Muscle layer of colon (tissue), 2 donors: Measurements from ENCODE around the gene NKX2-1.
A peak's percentile ranks its signal among the peaks of the same experiment; 100 is the strongest.

Experiments used
- H3K27ac ChIP-seq: one replicate; pipeline ENCODE4 v1.7.0; 2013; ENCODE audit warnings: low read depth, mild to moderate bottlenecking, low read length, moderate library complexity
- H3K27me3 ChIP-seq, 2 donors: one replicate each; pipeline ENCODE4 v1.7.0; 2013; ENCODE audit warnings: low read length in 2 of 2, mild to moderate bottlenecking in 2 of 2; ENCODE audit not compliant: insufficient read depth in 2 of 2, control insufficient read depth in 1 of 2
- H3K36me3 ChIP-seq: one replicate; pipeline ENCODE4 v1.7.0; 2013; ENCODE audit warnings: mild to moderate bottlenecking, low read length; ENCODE audit not compliant: insufficient read depth
- H3K4me1 ChIP-seq: one replicate; pipeline ENCODE4 v1.7.0; 2013; ENCODE audit warnings: mild to moderate bottlenecking, low read length; ENCODE audit not compliant: insufficient read depth
- H3K4me3 ChIP-seq, 2 donors: one replicate each; pipeline ENCODE4 v1.7.0; 2013; ENCODE audit warnings: low read length in 2 of 2, low read depth in 1 of 2, mild to moderate bottlenecking in 1 of 2, moderate library complexity in 1 of 2
- H3K9ac ChIP-seq: one replicate; pipeline ENCODE4 v1.7.0; 2013; ENCODE audit warnings: low read length
- H3K9me3 ChIP-seq: one replicate; pipeline ENCODE4 v1.7.0; 2013; ENCODE audit warnings: mild to moderate bottlenecking, low read length
- donor health status: abdominal sarcoma.
- donor health status: Adenocarcinoma of cecum.

NKX2-1 gene

GRCh38 chr14:36524220-36524837, 4.3 kb upstream of the NKX2-1 start:
- Histone ChIP-seq H3K9ac (no peak overlapping the region), H3K9me3 (no peaks in the 10 kb centered on the region), H3K36me3 (no peaks in the 10 kb centered on the region), H3K4me1 (peaks cover 11% of the 10 kb centered on the region), H3K4me3 (no peak overlapping the region), H3K27me3 (peaks cover 64 to 82% of the 10 kb centered on the region in 2 donors), H3K27ac (no peak overlapping the region)

GRCh38 chr14:36522972-36523715, 3.1 kb upstream of the NKX2-1 start:
- Histone ChIP-seq H3K36me3 (no peaks in the 10 kb centered on the region), H3K9ac (no peak overlapping the region), H3K9me3 (no peaks in the 10 kb centered on the region), H3K27me3 (peaks cover 68 to 94% of the 10 kb centered on the region in 2 donors), H3K4me3 (no peak overlapping the region), H3K27ac (no peak overlapping the region), H3K4me1 (peaks cover 12% of the 10 kb centered on the region)

DNA sequence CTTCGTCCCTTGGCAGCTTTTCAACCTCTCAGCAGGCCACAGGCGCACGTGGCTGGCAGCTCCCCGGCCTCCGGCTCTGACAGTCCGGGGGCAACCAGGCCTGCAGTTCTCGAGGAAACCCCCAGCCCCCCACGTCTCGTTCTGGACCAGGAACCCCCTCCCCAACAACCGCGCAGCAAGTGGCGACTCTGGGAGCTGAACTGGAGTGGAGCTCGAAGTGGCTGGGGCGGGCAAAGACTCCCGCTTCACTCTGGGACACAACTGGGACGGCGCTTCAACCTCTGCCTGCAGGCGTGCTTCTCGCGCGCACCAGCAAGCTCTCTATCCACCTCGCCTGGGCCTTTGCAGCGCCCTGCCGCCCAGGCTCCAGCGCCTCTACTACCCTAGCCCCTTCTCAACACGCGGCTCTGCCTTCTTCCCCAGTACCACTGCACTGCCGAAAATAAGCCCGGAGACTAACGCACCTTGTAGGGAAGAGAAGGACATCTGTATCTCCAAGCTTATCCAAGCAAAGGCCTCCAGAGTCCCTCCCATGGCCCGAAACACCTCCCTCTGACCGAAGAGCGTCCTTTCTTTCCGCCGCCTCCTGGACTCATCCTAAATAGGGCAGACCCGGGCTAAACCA, 2.4 kb upstream of the NKX2-1 start:
- Histone ChIP-seq H3K36me3 (no peaks in the 10 kb centered on the region), H3K27me3 (peaks cover 66 to 100% of the 10 kb centered on the region in 2 donors), H3K27ac (no peak overlapping the region), H3K9me3 (no peaks in the 10 kb centered on the region), H3K4me3 (no peak overlapping the region), H3K4me1 (peaks cover 12% of the 10 kb centered on the region), H3K9ac (no peak overlapping the region)

GRCh38 chr14:36521598-36522345, 1.7 kb upstream of the NKX2-1 start:
- H3K9ac ChIP-seq, result no peak overlapping the region
- H3K4me3 ChIP-seq, result no peak overlapping the region
- no peaks in the 10 kb centered on the region for H3K36me3 ChIP-seq
- no peaks in the 10 kb centered on the region for H3K9me3 ChIP-seq
- peaks cover 12% of the 10 kb centered on the region for H3K4me1 ChIP-seq
- peaks cover 65 to 98% of the 10 kb centered on the region in 2 donors for H3K27me3 ChIP-seq
- H3K27ac ChIP-seq, result no peak overlapping the region

DNA sequence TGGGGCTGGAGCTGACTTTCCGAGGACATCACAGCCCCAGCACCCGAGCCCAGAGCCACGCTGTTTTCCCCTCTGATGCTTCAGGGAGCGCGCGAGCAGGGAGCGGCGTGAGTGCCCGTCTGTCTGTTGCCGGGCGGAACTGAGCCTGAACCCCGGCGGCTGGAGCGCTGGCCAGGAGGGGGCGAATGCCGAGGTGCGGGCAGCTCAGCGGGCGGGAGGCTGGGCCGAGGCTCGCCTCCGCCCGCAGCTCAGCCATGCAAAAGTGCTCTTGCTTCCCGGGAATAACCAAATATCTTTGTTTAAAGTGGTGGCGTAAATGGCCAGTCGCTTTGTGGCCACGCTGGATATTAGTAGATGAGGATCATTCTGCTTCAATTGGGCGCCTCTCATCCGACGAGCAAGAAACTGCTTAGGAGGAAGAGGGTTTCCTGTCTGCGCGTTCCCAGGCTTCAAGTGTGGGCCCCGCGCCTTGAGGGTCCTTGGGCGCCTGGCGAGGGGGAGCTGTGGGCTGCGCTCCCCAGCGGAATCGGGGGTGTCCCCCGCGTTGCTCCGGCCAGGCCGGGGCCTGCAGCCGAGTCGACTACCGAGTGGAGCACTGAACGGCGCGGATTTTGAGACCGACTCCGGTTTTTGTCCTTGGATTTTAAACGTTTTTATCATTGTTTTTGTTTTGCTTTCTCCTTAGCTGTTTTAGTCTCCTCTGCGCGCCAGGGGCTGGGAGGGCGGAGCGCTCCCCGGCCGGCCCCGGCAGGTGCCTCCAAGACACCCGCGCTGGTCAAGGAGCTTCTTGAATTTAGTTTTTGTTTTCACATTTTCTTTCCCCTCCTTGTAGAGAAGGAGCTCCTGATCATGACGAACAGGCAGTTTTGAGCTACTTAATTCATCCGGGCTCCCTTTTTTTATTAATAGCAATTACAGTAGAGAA, 831 bp upstream of the NKX2-1 start:
- Histone ChIP-seq H3K9me3 (no peaks in the 10 kb centered on the region), H3K36me3 (no peaks in the 10 kb centered on the region), H3K9ac (no peak overlapping the region), H3K27ac (no peak overlapping the region), H3K4me1 (peaks cover 12% of the 10 kb centered on the region), H3K27me3 (peaks cover 65 to 98% of the 10 kb centered on the region in 2 donors), H3K4me3 (peak overlapping the region in 1 of 2 donors; percentile 32)

DNA sequence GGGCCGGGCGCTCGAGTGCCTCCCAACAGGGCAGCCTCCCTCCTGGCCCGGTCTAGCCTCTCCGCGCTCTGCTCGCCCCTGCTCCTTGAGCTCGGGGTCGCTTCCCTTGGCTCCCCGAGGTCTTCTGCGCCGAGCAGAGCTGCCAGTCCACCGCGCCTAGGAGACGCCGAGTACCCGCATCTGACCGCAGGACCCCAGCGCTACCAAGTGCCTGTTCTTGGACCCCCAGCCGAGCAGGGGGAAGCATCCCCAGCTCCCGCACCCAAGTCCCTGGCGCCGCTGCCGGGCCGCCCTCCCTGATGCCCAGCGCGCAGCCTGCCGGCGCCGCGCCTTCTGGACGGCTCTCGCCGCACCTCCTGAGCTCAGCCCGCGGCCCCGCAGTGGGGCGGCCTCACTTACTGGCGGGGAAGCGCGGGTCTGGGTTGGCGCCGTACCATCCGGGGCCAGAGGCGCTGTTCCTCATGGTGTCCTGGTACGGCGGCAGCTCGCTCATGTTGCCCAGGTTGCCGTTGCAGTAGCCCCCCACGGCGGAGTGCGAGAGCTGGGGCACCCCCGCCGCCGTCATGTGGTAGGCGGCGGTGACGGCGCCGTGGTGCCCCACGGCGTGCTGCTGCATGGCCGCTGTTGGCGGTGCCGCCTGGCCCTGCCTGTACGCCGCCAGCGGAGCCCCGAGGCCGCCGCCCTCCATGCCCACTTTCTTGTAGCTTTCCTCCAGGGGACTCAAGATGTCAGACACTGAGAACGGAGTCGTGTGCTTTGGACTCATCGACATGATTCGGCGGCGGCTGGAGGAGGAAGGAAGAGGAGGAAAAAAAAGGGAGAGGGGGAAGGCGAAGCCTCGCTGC, 1.2 kb downstream of the NKX2-1 start:
- H3K36me3 ChIP-seq, result no peaks in the 10 kb centered on the region
- H3K4me3 ChIP-seq, result peak overlapping the region in 1 of 2 donors; percentile 43
- peaks cover 12% of the 10 kb centered on the region for H3K4me1 ChIP-seq
- peaks cover 66 to 98% of the 10 kb centered on the region in 2 donors for H3K27me3 ChIP-seq
- H3K27ac ChIP-seq, result no peak overlapping the region
- H3K9ac ChIP-seq, result no peak overlapping the region
- no peaks in the 10 kb centered on the region for H3K9me3 ChIP-seq

DNA sequence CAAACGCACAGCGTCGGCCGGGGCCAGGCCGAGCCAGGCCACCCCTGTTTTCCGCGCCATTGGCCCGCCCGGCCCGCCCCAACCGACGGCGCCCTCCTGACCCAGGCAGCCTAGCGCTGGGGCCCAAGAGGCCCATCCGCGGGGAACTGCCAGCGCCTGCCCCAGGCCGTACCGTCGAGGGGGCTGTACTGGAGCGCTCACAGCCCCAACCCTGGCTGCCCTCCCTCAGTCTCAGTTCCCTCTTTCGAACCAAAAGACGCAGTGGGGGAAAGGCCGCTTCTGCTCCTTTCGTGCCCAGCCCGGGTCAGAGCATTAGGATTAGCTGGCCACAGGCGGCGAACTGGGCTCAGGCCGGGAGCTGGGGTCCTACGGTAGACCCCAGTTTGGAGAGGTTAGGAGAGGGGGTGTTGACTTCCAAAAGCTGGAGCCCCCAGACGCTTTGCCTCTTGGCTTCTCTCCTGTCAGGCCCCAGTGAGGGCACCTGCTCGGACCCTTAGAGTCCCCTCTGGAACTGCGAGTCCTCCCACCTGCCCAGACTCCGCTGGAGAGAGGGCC, 1.9 kb downstream of the NKX2-1 start:
- Histone ChIP-seq H3K4me1 (peaks cover 12% of the 10 kb centered on the region), H3K9me3 (no peaks in the 10 kb centered on the region), H3K27ac (no peak overlapping the region), H3K36me3 (no peaks in the 10 kb centered on the region), H3K27me3 (peaks cover 69 to 98% of the 10 kb centered on the region in 2 donors), H3K4me3 (no peak overlapping the region), H3K9ac (no peak overlapping the region)

GRCh38 chr14:36517242-36518030, 2.6 kb downstream of the NKX2-1 start:
- Histone ChIP-seq H3K27me3 (peaks cover 70 to 97% of the 10 kb centered on the region in 2 donors), H3K36me3 (no peaks in the 10 kb centered on the region), H3K4me1 (peaks cover 12% of the 10 kb centered on the region), H3K9ac (no peak overlapping the region), H3K27ac (no peak overlapping the region), H3K4me3 (no peak overlapping the region), H3K9me3 (no peaks in the 10 kb centered on the region)

- Histone ChIP-seq H3K27me3 (peaks cover 67 to 97% of the 10 kb centered on the region in 2 donors), H3K36me3 (no peaks in the 10 kb centered on the region), H3K27ac (no peak overlapping the region), H3K4me3 (no peak overlapping the region), H3K9me3 (no peaks in the 10 kb centered on the region), H3K4me1 (peaks cover 12% of the 10 kb centered on the region), H3K9ac (no peak overlapping the region)
These were observed 3.3 kb downstream of the NKX2-1 start for GRCh38 chr14:36516719-36517241.
